CD4-positive, alpha-beta memory T cell (primary cell): ENCODE results near the gene LCE5A. TPM values are rescaled to one million over a fixed set of nuclear protein-coding genes. Genes with fewer than 3 reads are reported as not detected.
"Not testable (repeated sequence)": the region's sequence is repeated elsewhere in the genome, so short reads cannot be mapped to it uniquely, and the experiment has no call there.

Experiments
- CTCF ChIA-PET: fragments of 350-600 bp; sonication (Branson Sonifier 250); formaldehyde crosslinking; loops from one replicate; lab custom pipeline; 2021; ENCODE audit warnings: inconsistent platforms; ENCODE audit not compliant: partially characterized antibody; lab: Charles Lee
- POLR2A ChIA-PET: fragments of 350-600 bp; sonication (Branson Sonifier 250); formaldehyde crosslinking; loops from one replicate; lab custom pipeline; 2021; ENCODE audit not compliant: partially characterized antibody; lab: Charles Lee
- DNase-seq, 5 donors: peaks; one replicate each; pipeline versions ENCODE4 v3.0.0 to v3.0.0-alpha.2; 2020 to 2022; ENCODE audit warnings: mixed read lengths in 1 of 5
- H3K27ac ChIP-seq: one replicate; pipeline ENCODE4 v1.7.0; 2013; ENCODE audit warnings: low read depth, low read length
- H3K27me3 ChIP-seq: 2 replicates; pipeline ENCODE4 v1.7.0; 2013; ENCODE audit warnings: mild to moderate bottlenecking, low read length, moderate library complexity; ENCODE audit not compliant: insufficient read depth
- H3K36me3 ChIP-seq: 2 replicates; pipeline ENCODE4 v1.7.0; 2013; ENCODE audit warnings: mild to moderate bottlenecking, low read length, moderate library complexity; ENCODE audit not compliant: insufficient read depth
- H3K4me1 ChIP-seq: 2 replicates; pipeline ENCODE4 v1.7.0; 2013; ENCODE audit warnings: mild to moderate bottlenecking, low read length, moderate library complexity; ENCODE audit not compliant: insufficient read depth
- H3K4me3 ChIP-seq, 2 donors: one replicate each; pipeline ENCODE4 v1.7.0; 2013; ENCODE audit warnings: low read length in 2 of 2, mild to moderate bottlenecking in 1 of 2
- H3K9me3 ChIP-seq, 2 donors: one replicate each; pipeline ENCODE4 v1.7.0; 2013; ENCODE audit warnings: low read length in 2 of 2, control low read depth in 1 of 2; ENCODE audit not compliant: control insufficient read depth in 1 of 2
- H3K27ac Mint-ChIP-seq, 7 donors: one replicate each; pipeline ENCODE4 v1.8.0; 2020 to 2021; ENCODE audit warnings: mixed read lengths in 7 of 7, mild to moderate bottlenecking in 6 of 7, inconsistent platforms in 3 of 7, moderate library complexity in 3 of 7
- H3K27me3 Mint-ChIP-seq, 2 donors: one replicate each; pipeline ENCODE4 v1.8.0; 2020 to 2021; ENCODE audit warnings: mixed read lengths in 2 of 2
- H3K36me3 Mint-ChIP-seq, 2 donors: one replicate each; pipeline ENCODE4 v1.8.0; 2020 to 2021; ENCODE audit warnings: mixed read lengths in 2 of 2, inconsistent platforms in 1 of 2, mild to moderate bottlenecking in 1 of 2
- H3K4me1 Mint-ChIP-seq, 4 donors: one replicate each; pipeline ENCODE4 v1.8.0; 2020 to 2021; ENCODE audit warnings: mixed read lengths in 4 of 4, mild to moderate bottlenecking in 1 of 4
- H3K4me3 Mint-ChIP-seq, 8 donors: one replicate each; pipeline ENCODE4 v1.8.0; 2020 to 2021; ENCODE audit warnings: mixed read lengths in 8 of 8, mild to moderate bottlenecking in 7 of 8, moderate library complexity in 6 of 8, inconsistent platforms in 3 of 8
- H3K9me3 Mint-ChIP-seq, 8 donors: one replicate each; pipeline ENCODE4 v1.8.0; 2020 to 2021; ENCODE audit warnings: mixed read lengths in 8 of 8, mild to moderate bottlenecking in 5 of 8, inconsistent platforms in 3 of 8, moderate library complexity in 1 of 8
- intact Hi-C: fragments of 100-400 bp; cut with micrococcal nuclease; formaldehyde crosslinking; loops from one replicate; pipeline ENCODE4 v1.15.1; 2023
- polyA plus RNA-seq, 2 donors: library from polyadenylated mRNA; unstranded; fragments of 300-500 nt; fragmentation: Illumina TruSeq; gene quantifications; one replicate each; pipeline ENCODE4 v1.2.3, GENCODE V29; 2021
- total RNA-seq, 2 experiments: library from RNA; stranded (reverse); gene quantifications; one replicate each; pipeline ENCODE4 v1.2.3, GENCODE V29; 2021

LCE5A gene
- total and polyA plus RNA-seq, 4 experiments from 2014 or later: not detected

- H3K36me3 ChIP-seq: no peaks in the 10 kb centered on the region
- H3K27me3 ChIP-seq: no peaks in the 10 kb centered on the region
- Mint-ChIP-seq H3K4me3 (no peak overlapping the region), H3K9me3 (peaks cover 3 to 16% (median 7%) of the 10 kb centered on the region in 8 donors), H3K27ac (no peak overlapping the region), H3K27me3 (peaks cover 0 to 3% of the 10 kb centered on the region in 2 donors), H3K4me1 (peaks cover 6 to 30% (median 15%) of the 10 kb centered on the region in 4 donors), H3K36me3 (peaks cover 0 to under 1% of the 10 kb centered on the region in 2 donors)
- no peak for DNase-seq
- H3K9me3 ChIP-seq: peaks cover 0 to 9% of the 10 kb centered on the region in 2 donors
- no peak overlapping the region for H3K4me3 ChIP-seq
- intact Hi-C loops: no loop called here
- H3K4me1 ChIP-seq: peaks cover 11% of the 10 kb centered on the region
- CTCF ChIA-PET: interaction anchor here (1.0 to 3.6 kb wide), 6 partner anchors 8 to 780 kb away, joined by 3 to 17 read pairs (median 3); no protein-coding TSS in a partner anchor
- POLR2A ChIA-PET: no interaction called here
- H3K27ac ChIP-seq: no peak overlapping the region
These were observed 28.5 kb upstream of the LCE5A start for GRCh38 chr1:152481869-152482664.

GRCh38 chr1:152486400-152487006 is 24.1 kb upstream of the LCE5A start:
- no peak for DNase-seq
- intact Hi-C loops: no loop called here
- Mint-ChIP-seq H3K9me3 (peaks cover 0 to 7% (median 4%) of the 10 kb centered on the region in 8 donors), H3K4me1 (peaks cover 3 to 9% (median 5%) of the 10 kb centered on the region in 4 donors), H3K4me3 (no peak overlapping the region), H3K27me3 (peaks cover 10% of the 10 kb centered on the region in 2 donors), H3K36me3 (peaks cover 0 to 1% of the 10 kb centered on the region in 2 donors), H3K27ac (no peak overlapping the region)
- Histone ChIP-seq H3K27ac (no peak overlapping the region), H3K4me3 (no peak overlapping the region), H3K4me1 (no peaks in the 10 kb centered on the region), H3K27me3 (no peaks in the 10 kb centered on the region), H3K36me3 (no peaks in the 10 kb centered on the region), H3K9me3 (no peaks in the 10 kb centered on the region)
- ChIA-PET CTCF (interaction anchor here (1.0 to 1.4 kb wide), 2 partner anchors 263 to 298 kb away, joined by 3 read pairs; partner anchors contain the start of gene HRNR), POLR2A (no interaction called here)

GRCh38 chr1:152487871-152488270 is 22.7 kb upstream of the LCE5A start:
- Histone ChIP-seq H3K4me1 (no peaks in the 10 kb centered on the region), H3K36me3 (no peaks in the 10 kb centered on the region), H3K4me3 (no peak overlapping the region), H3K27ac (no peak overlapping the region), H3K27me3 (no peaks in the 10 kb centered on the region), H3K9me3 (no peaks in the 10 kb centered on the region)
- Mint-ChIP-seq H3K36me3 (peaks cover 0 to 1% of the 10 kb centered on the region in 2 donors), H3K27ac (no peak overlapping the region), H3K9me3 (peaks cover 0 to 7% (median 4%) of the 10 kb centered on the region in 8 donors), H3K4me1 (peaks cover 3 to 6% (median 4%) of the 10 kb centered on the region in 4 donors), H3K27me3 (peaks cover 10 to 12% of the 10 kb centered on the region in 2 donors), H3K4me3 (no peak overlapping the region)
- POLR2A ChIA-PET: no interaction called here
- DNase-seq: no peak
- CTCF ChIA-PET: no interaction called here
- intact Hi-C loops: no loop called here

DNA sequence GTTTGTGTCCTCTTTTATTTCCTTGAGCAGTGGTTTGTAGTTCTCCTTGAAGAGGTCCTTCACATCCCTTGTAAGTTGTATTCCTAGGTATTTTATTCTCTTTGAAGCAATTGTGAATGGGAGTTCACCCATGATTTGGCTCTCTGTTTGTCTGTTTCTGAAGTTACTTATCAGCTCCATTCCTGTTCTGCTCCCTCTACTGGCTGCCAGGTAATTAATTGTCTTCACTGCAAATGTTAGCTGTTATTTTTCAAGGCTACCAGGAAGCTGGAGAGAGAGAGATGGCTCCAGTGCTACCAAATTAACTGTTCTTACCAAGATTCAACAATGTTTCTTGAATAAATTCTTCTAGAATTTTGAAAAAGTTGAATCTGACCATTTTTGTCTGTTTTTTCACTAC is 19.1 kb upstream of the LCE5A start:
- H3K27ac ChIP-seq, intact Hi-C loops, POLR2A ChIA-PET, H3K4me3 ChIP-seq, DNase-seq, H3K4me1 ChIP-seq, H3K36me3 Mint-ChIP-seq, H3K4me1 Mint-ChIP-seq, H3K4me3 Mint-ChIP-seq, H3K9me3 Mint-ChIP-seq, H3K9me3 ChIP-seq, H3K27ac Mint-ChIP-seq, H3K27me3 ChIP-seq, H3K36me3 ChIP-seq: not testable (repeated sequence)
- peaks cover 19% of the 10 kb centered on the region in 2 donors for H3K27me3 Mint-ChIP-seq
- CTCF ChIA-PET: interaction anchor here (1.6 kb wide), 1 partner anchor 33 kb away, joined by 4 read pairs; no protein-coding TSS in a partner anchor

GRCh38 chr1:152495066-152495675 is 15.4 kb upstream of the LCE5A start:
- no peak overlapping the region for H3K27ac Mint-ChIP-seq
- POLR2A ChIA-PET: no interaction called here
- Histone ChIP-seq H3K4me1 (no peaks in the 10 kb centered on the region), H3K27ac (no peak overlapping the region), H3K4me3 (no peak overlapping the region), H3K9me3 (no peaks in the 10 kb centered on the region), H3K27me3 (no peaks in the 10 kb centered on the region), H3K36me3 (no peaks in the 10 kb centered on the region)
- H3K4me3 Mint-ChIP-seq: no peak overlapping the region
- CTCF ChIA-PET: no interaction called here
- intact Hi-C loops: no loop called here
- DNase-seq: no peak
- H3K27me3 Mint-ChIP-seq: peaks cover 10 to 16% of the 10 kb centered on the region in 2 donors
- no peaks in the 10 kb centered on the region for H3K36me3 Mint-ChIP-seq
- no peaks in the 10 kb centered on the region for H3K4me1 Mint-ChIP-seq
- no peaks in the 10 kb centered on the region for H3K9me3 Mint-ChIP-seq

GRCh38 chr1:152497273-152497672 is 13.3 kb upstream of the LCE5A start:
- Mint-ChIP-seq H3K4me1 (no peaks in the 10 kb centered on the region), H3K27me3 (peaks cover 7 to 16% of the 10 kb centered on the region in 2 donors), H3K36me3 (no peaks in the 10 kb centered on the region), H3K9me3 (no peaks in the 10 kb centered on the region), H3K4me3 (no peak overlapping the region), H3K27ac (no peak overlapping the region)
- Histone ChIP-seq H3K4me1 (no peaks in the 10 kb centered on the region), H3K27me3 (no peaks in the 10 kb centered on the region), H3K4me3 (no peak overlapping the region), H3K27ac (no peak overlapping the region), H3K36me3 (no peaks in the 10 kb centered on the region), H3K9me3 (no peaks in the 10 kb centered on the region)
- no peak for DNase-seq
- CTCF ChIA-PET: no interaction called here
- POLR2A ChIA-PET: no interaction called here
- intact Hi-C loops: no loop called here

DNA sequence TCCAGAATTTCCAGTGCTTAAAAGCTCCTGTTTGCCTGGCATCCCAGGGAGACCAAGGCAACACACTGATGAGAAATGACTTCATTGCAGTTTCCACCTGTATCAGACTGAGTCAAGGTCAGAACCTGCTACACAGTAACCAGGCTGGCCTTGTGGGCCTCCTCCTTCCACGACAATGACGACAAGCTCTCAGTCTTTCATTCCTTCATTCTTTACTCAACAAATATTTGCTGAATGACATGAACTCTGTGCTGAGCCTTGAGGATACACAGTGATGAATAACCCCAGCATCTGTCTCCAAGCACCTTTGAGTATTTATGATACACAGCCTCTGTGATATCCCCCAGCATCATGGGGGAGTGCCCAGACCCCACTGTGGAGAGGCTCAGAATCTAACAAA is 8.9 kb upstream of the LCE5A start:
- Histone ChIP-seq H3K27ac (no peak overlapping the region), H3K27me3 (no peaks in the 10 kb centered on the region), H3K4me3 (no peak overlapping the region), H3K36me3 (no peaks in the 10 kb centered on the region), H3K4me1 (no peaks in the 10 kb centered on the region), H3K9me3 (no peaks in the 10 kb centered on the region)
- intact Hi-C loops: no loop called here
- ChIA-PET CTCF (no interaction called here), POLR2A (no interaction called here)
- Mint-ChIP-seq H3K4me3 (no peak overlapping the region), H3K27ac (no peak overlapping the region), H3K4me1 (no peaks in the 10 kb centered on the region), H3K36me3 (no peaks in the 10 kb centered on the region), H3K9me3 (no peaks in the 10 kb centered on the region), H3K27me3 (peaks cover 5 to 14% of the 10 kb centered on the region in 2 donors)
- no peak for DNase-seq
